ENCODE results near the gene SLC7A5.

The SLC7A5 gene

DNA sequence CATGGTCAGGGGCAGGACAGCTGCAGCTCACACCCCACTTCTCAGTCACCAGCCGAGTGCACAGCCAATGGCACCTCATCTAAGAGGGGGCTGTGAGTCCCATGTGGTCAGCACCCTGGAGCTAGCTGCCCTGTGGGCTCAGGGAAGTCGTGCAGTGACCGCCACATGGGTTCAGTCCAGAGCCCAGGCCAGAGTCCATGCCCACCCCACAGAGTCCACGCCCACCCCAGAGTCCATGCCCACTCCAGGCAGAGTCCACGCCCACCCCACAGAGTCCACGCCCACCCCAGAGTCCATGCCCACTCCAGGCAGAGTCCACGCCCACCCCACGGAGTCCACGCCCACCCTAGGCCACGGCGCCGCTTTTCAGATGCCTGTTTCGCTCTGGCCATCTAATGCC is 24.1 kb downstream of the SLC7A5 start:
- no peak for DNase-seq

DNA sequence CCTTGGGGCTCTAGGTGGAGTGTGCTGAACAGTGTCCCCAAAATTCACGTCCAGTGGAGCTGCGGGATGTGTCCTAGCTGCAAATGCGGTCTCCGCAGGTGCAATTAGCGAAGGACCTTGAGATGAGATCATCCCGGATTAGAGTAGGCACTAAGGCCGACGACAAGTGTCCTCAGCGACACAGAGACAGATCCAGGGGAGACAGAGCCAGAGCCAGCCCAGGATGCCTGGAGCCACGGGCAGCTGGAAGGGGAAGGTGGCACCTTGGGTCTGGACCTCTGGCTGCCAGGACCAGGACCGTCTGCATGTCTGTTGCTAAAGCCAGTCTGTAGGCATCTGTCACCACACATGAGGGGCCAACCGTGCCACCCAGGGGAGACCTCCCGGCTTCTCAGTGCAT is 24.5 kb downstream of the SLC7A5 start:
- DNase-seq: no peak

DNA sequence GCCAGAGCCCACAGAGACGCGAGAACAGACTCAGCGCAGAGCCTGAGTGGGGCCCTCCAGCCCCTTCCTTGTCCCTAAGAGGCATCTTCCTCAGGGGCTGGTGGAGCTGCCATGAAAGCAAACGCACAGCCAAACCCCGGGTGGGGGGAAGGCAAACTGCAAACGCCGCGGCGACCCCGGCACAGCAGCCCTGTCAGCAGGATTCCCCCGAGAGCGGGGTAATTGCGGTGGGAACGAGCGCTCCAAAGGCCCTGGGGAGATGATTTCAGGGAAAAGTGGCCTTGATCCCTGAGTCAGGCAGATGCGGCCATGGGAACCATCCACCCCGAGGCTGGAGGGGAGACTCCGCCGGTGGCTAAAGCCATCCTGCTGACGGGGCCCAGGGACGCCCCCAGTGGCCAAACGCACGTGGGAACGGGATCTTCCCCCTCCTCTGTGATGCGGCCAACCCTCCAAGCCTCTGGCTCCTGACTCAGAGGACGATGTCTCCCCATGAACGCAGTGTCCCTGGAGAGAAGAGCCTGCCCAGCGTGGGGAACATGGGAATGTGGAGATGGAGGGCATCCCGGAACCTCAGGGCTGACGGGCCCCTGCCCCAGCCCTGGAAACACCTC is 25.1 kb downstream of the SLC7A5 start:
- DNase-seq: no peak

DNA sequence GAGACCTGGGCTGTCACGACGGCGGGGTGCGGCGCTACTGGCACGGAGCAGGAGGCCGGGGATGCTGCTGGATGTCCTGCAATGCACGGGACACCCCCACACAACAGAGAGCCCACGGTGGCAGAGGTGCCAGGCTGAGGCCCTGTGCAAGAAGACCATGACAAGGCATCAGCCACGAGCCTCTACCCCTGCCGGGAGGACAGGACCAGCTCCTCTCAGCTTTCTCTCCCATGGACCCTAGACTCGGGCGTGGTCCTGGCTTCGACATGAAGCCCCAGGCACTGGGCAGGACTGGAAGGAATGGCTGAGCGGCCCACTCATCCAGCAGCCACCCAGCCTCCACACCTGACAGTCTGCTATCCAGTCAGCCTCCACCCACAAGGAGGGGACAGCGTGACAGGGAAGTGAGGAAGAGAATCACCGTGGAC is 25.6 kb downstream of the SLC7A5 start:
- no peak for DNase-seq

DNA sequence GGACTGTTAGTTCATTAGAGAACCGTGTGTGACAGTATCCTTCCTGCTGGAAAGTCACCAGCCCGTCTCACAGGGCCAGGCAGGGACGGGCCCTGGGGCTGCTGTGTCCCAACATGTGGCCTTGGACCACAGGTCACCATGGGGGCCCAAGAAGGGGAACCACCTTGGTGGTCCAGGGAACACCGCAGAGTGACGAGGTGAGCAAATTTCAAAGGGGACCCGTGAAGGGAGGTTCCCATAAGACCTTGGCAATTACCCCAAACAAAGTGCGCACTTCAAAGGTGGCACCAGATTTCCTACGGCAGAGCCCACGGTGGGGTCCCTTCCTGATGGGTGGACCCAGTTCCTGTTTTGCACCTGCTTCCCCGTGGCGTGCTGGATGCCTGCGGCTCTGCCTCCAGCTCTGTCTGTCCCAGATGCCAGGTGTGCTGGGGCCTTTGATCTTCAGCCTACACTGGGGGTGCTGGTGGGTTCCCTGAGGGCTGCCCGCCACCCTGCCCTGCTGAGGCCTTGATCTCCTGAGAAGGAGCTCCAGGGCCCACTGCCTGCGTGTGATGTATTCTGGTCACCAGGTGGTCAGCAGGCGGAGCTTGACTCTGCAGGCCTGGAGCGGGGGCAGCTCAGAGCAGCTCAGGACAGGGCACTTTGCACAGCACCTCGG is 27.0 kb downstream of the SLC7A5 start:
- DNase-seq: no peak

DNA sequence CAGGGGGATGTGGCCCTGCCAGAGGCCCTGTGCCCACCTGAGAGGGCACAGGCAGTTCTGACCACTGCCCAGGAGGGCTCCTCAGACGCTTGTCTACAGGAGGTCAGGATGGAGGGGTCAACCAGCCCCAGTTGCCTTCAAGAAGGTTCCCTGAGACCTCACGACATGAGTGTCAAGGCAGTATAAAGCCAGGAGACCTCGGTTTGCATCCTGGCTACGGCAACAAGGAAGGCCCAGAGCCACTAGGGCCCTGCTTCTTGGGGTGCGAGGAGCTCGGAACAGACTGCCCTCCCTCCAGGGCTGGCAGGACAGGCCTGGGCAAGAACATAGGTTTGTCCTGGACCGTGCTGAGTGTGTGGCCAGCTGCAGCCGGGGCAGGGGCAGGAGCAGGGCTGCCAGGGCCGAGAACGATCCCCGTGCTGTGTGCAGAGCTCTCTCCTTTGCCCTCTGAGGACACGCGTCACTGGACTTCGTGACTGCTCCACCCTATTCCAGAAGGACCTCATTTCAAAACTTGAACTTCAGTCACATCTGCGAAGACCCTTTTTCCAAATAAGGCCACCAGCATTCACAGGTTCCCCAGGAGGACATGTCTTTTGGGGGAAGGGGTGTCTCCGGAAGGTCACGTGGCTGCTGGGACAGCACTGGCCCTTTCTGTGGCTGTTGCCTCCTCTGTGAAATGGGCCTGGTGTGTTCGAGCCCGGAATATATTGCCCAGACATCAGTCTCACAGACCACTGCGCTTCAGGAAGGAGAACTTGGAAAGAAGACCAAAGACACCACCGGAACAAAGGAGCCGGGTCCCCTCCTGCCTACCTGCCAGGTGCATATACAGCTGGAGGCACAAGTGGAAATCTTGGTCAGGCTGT is 27.7 kb downstream of the SLC7A5 start:
- no peak for DNase-seq

DNA sequence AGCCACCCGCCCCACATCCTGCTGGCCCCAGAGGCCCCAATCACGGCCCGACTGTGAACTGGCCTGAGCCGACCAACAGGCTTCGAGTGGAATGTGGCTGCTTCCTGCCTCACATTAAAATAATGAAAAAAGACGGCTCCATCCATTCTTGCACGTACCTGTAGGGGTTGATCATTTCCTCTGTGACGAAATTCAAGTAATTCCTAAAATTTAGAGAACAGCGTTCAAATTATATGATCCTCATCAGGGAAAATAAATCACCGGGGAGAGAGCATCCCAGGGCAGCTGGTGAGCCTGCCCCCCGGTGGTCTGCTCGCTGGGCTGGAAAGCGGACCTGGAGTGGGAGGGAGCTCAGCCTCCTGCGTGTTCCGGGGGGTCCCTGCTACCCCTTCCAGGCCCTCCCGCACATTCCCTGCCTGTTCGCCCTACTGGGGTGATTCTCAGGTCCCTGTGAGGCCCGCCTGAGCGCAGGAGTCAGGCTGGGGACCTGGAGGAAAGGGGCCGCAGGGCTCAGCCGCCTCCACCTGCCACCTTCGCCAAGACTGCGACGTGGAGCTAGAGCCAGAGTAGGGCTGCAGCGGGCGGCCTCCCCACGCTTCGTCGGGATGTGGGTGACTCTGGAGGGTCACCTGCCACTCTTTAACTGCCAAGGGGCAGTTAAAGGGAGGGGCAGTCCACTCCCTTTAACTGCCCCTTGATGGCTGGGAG is 28.9 kb downstream of the SLC7A5 start:
- DNase-seq: no peak

DNA sequence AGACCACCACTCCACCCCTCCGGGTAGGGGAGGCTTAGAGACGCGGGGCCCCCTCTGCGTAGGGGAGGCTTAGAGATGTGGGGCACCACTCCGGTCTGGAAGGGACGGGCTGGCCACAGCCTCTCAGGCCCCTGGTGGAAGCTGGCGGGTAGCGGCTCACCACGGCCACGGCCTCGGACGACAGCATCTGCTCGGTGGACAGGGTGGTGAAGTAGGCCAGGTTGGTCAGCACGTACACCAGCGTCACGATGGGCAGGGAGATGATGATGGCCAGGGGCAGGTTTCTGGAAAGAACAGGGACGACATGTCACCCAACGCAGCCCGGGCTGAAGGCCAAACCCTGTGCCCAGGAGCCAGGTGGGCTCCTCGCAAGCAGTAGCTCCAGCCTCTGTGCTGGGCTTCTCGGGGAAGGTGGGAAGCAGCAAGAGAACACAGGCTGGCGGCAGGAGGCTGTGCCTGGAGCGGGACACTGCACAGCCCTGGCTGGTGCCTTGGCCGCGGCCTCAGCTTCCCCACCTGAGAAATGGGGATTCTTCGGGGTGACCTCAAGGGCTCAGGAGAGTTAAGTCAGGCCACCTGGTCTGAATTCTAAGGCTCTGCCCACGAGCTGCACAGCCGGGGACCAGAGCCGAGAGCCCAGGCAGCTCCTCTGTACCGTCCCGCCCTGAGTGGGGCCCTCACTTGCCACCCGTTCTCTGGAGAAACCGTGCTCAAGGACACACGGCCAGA is 29.6 kb downstream of the SLC7A5 start:
- DNase-seq: no peak

DNA sequence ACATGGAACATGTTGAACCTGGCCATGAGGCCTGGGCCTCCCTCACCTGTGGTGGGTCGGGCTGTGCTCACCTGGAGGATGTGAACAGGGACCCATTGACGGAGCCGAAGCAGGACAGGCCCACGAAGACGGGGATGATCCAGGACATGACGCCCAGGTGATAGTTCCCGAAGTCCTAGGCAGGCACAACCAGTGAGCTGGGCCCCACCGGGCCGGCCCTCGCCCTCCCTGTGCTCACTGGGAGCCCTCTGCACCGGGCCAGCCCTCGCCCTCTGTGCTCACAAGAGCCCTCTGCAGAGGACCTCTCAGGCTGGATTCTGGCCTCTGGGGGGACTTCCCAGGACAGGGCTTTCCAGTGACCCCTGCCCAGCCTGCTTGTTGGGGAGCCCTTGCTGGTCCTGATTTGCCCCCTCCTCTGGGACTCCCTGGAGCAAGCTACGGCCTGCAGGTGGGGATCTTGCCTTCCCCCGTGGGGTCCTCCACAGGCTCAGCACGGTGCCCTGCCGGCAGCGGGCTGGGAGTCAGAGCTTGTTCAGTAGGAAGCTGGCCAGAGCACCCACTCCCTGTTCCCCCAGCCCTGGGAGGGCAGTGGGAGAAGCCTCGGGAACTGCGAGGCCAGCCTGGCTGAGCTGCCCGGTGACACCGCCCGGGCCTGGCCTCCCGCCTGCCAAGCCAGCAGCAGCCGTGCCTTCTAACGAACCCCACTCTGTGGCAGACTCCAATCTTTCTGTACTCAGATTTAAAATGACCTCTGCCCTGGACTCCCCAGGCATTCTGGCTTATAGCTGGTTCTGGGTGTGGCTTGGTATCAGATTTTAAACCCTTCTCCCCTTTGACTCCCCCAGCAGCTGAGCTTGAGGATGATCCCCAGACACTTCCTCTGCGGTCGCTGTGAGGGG is 30.4 kb downstream of the SLC7A5 start:
- DNase-seq: no peak

DNA sequence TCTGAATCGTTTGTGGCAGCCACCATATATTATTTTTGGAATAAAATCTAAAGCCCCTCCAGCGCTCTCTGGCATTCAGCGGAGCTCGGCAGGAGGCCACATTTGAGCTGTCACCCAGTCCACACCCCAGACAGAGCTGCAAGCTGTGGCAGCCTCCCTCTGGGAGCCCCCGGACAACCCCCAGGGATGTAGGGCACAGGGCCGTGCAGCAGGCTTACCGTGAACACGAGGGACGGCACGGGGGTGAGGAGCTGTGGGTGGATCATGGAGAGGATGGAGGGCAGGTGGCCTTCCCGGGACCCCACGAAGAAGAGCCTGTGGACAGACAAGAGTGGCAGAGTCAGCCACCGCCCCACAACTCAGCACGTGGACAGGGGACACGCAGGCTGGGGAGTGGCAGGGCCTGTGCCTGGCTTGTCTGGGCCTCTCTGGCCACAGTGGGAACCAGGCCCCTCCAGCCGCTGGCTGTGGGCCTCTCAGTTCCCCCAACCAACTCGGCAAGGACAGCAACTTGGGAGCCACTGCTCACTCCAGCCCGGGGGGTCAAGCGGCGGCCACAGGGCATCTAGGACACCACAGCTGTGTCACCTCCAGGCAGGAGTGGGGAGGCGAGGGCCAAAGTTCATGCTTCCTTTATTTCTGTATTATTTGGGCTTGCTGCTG is 31.5 kb downstream of the SLC7A5 start:
- no peak for DNase-seq

DNA sequence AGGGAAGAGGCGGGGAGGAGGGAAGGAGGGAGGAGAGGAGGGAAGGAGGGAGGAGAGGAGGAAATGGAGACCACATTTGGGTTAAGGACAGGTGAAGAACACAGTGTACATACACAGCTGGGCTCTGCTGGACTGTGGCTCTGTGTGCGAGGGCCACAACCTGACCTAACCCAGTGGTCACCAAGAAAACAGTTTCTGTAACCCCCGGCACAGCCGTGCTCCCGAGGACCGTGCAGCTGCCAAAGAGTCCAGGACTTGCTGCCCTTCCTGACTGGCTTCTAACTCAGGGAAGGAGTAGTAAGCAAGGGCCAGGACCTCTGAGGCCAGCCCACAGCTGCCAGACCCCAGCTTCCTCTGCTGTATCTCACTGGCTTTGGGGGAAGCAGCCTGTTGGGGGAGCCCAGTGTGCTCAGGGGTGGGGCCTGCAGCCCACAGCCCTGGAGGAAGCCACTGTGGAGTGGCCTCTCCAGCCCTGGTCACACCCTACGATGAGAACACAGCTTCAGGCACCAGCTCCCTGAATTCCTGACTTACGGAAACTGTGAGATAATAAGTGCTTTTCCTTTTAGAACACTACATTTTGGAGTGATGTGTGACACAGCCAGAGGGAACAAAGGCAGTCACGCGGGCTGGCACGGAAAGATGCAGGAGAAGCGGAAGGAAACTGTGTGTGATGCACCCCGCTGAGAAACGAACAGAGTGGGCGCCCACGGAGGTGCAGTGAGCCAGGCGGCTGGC is 32.3 kb downstream of the SLC7A5 start:
- no peak for DNase-seq

DNA sequence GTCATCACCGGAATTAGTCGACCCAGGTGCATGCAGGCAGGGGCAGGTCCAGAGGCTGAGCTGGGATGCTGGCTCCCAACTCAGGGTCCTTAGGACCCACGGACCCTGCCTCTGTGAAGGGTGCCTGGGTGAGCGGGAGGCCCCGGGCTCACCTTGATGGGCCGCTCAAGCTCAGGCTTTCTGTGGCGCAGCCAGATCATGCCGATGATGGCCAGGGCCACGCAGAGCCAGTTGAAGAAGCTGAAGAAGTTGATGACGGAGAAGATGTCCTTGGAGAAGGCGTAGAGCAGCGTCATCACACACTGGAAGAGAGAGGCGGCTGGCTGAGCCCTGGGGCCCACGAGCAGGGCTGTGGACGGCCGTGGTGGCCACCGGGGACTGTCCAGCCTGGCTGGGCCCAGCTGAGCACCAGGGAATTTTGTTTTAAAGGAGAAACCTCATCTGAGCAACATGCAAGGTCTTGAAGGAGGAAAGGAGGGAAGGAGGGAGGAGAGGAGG is 32.9 kb downstream of the SLC7A5 start:
- no peak for DNase-seq

DNA sequence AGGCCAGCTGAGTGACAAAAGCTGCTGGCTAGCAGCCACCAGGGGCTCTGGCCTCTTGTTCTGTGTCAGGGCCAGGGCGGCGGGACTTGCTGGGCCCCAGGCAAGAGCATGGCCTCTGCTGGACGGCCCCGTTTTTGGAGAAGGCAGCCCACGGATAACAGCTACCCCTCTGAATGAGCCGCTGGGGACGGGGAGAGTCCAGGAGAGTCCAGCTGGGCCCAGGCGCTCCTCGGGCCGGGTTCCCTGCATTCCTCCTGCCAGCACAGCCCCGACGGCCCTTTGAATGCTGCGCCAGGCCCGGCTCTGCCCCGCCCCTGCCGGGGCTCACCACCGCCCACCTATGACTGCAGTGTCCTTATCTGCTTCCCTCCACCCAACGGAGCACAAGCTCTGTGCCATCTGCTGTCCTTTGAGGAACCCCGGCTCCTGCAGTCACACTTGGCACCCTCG is 33.4 kb downstream of the SLC7A5 start:
- DNase-seq: no peak

DNA sequence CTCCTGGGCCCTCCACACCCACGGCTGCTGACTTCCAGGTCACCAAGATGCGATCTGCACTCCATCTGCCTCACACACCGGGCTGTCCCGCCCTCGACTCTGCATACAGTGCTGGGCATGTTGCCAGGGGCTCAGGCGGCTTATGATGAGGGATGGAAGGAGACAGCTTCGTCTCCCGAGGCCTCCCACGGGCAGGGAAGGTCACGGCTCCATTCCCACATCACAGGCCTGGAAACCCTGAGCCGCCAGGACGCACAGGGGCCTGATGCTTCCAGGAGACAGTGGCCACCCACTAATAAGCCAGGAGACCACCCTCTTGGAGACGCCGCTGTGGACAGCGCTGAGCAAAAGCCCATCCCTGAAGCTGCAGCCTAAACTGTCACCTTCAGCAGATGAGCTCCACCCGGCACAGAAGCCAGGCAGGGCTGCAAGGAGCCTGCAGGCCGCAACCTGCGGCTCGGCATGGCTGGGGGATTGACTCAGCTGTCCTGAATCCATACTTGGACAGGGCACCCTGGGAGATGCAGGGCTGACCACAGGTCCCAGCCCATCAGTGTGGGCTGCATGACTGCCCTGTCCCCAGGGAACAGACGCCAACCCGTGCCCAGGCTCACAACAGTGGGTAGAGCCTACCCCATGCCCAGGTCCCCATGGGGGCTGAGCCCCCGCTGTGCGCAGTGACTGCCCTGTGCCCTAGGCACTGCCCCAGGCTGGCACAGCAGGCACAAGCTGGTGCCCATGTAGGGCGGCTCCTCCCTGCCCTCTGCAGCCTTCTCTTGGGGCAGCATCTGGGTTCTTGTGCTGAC is 34.4 kb downstream of the SLC7A5 start:
- DNase-seq: no peak

DNA sequence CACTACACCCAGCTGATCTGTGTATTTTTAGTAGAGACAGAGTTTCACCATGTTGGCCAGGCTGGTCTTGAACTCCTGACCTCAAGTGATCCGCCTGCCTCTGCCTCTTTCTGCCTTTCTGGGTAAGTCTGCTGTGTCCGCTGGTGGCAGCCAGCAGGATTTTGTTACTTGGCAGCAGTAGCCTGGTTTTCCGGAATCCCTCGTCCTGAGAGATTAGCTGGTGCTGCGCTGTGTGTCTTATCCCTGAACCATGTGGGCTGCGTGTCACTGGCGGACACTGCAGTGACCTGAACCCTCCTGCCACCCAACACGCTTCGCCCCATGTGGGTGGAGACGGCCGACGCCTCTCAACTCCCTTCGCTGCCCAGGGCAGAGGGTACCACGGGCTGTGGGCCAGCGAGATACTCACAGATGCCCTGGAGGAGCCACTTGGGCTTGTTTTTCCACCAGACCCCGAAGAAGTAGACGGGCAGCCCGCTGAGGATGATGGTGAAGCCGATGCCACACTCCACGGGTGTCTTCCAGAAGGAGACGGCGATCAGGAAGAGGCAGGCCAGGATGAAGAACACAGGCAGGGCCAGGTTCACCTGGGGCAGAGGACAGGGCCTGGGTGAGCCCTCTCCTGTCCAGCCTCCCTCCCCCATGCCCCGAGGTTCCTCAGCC is 35.2 kb downstream of the SLC7A5 start:
- DNase-seq: no peak

DNA sequence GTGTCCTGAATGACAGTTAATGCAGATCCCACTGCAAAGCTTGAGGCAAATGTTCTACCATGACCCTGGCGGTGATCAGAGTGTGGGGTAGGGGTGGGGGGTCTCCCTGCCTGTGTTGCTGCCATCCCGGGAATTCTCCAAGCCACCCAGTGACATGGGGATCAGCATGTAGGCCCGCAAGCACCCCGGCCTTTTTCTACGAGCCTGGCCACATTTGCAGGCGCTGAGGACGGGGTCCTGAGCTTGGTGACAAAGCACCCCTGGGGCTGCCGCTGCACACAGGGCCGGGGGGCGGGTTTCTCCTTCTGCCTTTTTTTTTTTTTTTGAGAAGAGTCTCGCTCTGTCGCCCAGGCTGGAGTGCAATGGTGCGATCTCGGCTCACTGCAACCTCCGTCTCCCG is 35.8 kb downstream of the SLC7A5 start:
- DNase-seq: no peak

DNA sequence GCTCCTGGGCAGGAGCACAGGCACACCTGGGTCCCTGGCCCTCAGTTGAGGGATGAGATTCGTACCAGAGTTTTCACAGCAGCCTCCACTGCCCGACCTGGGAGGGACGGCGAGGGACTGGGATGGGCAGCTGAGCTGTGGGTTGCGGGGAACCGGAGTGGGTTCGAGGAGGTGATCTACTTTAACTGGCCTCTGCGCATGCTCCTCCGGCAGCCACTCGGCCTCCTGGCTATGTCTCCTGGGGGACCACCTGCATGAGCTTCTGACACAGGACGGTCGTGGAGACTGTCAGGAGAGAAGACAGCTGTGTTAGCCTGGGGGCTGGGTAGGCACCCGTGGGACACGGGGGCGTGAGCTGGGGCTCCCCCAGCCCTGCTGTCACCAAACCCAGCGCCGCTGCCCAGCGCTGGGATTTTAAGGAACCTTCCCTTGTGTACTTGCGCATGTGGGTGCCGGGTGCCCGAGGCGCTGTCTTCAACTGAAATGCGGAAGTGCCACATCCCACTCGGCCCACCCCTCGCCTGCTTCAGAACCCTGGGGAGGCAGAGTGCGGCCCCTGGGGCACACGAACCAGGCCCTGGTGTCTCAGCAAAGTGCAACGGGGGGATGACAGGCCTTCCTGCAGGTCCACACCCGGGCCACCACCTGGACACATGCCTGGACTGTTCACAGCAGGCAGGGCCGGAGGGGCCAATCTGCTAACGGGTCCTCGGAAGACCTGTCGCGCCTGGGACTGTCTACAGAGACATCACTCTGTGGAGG is 36.4 kb downstream of the SLC7A5 start:
- no peak for DNase-seq

DNA sequence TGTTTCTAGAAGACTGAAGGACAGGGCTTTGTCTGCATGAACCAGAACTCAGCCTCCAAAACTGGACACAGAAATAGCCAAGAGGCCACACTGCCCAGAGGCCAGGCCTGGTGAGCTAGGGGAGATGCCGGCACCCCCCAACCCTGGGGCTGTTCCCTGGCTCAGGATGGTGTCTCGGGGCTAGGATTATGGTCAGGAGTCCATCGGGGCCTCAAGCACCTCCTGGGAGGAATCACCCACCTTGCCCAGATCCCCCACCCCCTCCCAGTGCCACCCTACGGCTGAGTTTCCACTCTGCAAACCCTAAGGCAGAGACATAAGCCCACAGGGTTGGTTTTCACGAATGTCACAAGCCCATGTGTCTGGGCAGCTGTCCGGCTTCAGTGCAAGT is 37.2 kb downstream of the SLC7A5 start:
- no peak for DNase-seq

All from DMS153 (cell line).